PFSK-1 (cell line): ENCODE data around the gene HOXD10.

Source experiments
- FOXP2 ChIP-seq: optimal IDR thresholded peaks from 2 replicates; pipeline ENCODE3; 2011; ENCODE audit warnings: borderline replicate concordance, control low read depth, inconsistent platforms; ENCODE audit not compliant: insufficient read depth; ENCODE audit errors: extremely low read length, extremely low read depth
- POLR2AphosphoS5 ChIP-seq: IDR thresholded peaks from 2 replicates; pipeline ENCODE4 v1.6.1; 2012; ENCODE audit warnings: low read depth, mild to moderate bottlenecking, control low read depth, low read length, moderate library complexity
- REST ChIP-seq, 2 experiments: IDR thresholded peaks; 2 replicates each; pipeline versions ENCODE4 v1.6.1 to v1.8.0; 2011 to 2012; ENCODE audit warnings: low read depth in 2 of 2, low read length in 2 of 2, control low read depth in 1 of 2, inconsistent platforms in 1 of 2, mild to moderate bottlenecking in 1 of 2, moderate library complexity in 1 of 2; ENCODE audit not compliant: insufficient read depth in 1 of 2
- SIN3A ChIP-seq: IDR thresholded peaks from 2 replicates; pipeline ENCODE4 v1.6.1; 2012; ENCODE audit warnings: mild to moderate bottlenecking, low read length, moderate library complexity, borderline replicate concordance; ENCODE audit not compliant: insufficient read depth
- TAF1 ChIP-seq: IDR thresholded peaks from 2 replicates; pipeline ENCODE4 v1.6.1; 2012; ENCODE audit warnings: low read length, control low read depth, borderline replicate concordance; ENCODE audit not compliant: insufficient read depth

Gene HOXD10

GRCh38 chr2:176101216-176101830 is 15.3 kb upstream of the HOXD10 start:
- TF ChIP-seq REST (IDR thresholded peaks at IDR 0.05; ENCODE audit: insufficient read depth in 1 of 2, low read depth in 2 of 2, low read length in 2 of 2) (no peak), TAF1 (no peak), FOXP2 (no peak), POLR2AphosphoS5 (no peak), SIN3A (no peak)

- no peak for TF ChIP-seq FOXP2
Observed at GRCh38 chr2:176101842-176102241, 14.7 kb upstream of the HOXD10 start.

- TF ChIP-seq TAF1 (no peak), POLR2AphosphoS5 (no peak), FOXP2 (no peak), REST (IDR thresholded peaks at IDR 0.05; ENCODE audit: insufficient read depth in 1 of 2, low read depth in 2 of 2, low read length in 2 of 2) (no peak), SIN3A (no peak)
Observed at GRCh38 chr2:176102309-176102866, 14.2 kb upstream of the HOXD10 start.

- TF ChIP-seq REST (IDR thresholded peaks at IDR 0.05; ENCODE audit: insufficient read depth in 1 of 2, low read depth in 2 of 2, low read length in 2 of 2), result no peak
- no peak for TF ChIP-seq SIN3A
- TF ChIP-seq TAF1, result no peak
- TF ChIP-seq FOXP2, result no peak
- no peak for TF ChIP-seq POLR2AphosphoS5
Observed at GRCh38 chr2:176103194-176103593, 13.4 kb upstream of the HOXD10 start.

- TF ChIP-seq TAF1 (no peak), POLR2AphosphoS5 (no peak), FOXP2 (no peak), REST (IDR thresholded peaks at IDR 0.05; ENCODE audit: insufficient read depth in 1 of 2, low read depth in 2 of 2, low read length in 2 of 2) (no peak), SIN3A (no peak)
Observed at GRCh38 chr2:176103742-176104315, 12.7 kb upstream of the HOXD10 start.
